Measurements from ENCODE around the gene EVA1A. TPM values are rescaled to one million over a fixed set of nuclear protein-coding genes. Genes with fewer than 3 reads are reported as not detected.

Gene EVA1A
- total and polyA plus RNA-seq, 4 donors = 30.1 to 102 (median 43.5) TPM

DNA sequence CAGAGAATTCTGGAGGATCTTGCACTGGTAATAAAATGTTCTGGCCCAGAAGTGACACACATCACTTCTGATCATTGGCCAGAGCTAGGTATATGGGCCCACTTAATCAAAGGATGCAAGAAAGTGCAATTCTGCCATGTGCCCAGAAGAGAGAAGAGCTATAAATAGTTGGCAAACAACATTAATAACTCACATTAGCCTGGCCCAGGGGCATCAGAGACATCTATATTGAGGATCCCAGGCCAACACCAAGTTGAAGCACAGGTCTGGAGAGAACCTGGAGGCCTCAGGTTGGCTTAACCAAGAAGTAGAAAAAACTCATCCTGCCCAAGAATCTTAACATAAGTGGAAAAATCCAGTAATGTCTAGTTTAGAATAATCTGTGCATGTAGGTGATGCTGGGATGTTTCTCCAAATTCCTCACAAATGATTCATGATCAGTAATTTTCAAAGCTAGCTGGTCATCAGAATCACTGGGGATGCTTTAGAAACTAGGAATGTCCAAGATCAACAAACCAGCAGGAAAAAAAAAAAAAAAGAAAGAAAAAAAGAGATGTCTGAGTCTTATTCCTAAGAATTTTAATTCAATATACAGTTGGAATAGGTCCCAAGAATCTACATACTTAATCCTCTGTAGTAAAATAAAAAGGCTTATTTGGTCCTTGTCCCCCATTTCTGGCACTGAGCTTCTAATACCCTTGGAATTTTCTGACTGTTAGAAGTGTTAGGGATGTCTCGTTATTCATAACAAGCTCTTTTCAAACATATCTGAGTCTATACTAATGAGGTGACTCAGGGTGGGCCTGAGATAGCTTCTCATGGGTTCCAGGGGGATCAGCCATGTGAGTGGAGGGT, 35.0 kb upstream of the EVA1A start:
- no peak for ATAC-seq (ENCODE audit: insufficient read depth, low FRiP score)
- TF ChIP-seq, protein P1, sequence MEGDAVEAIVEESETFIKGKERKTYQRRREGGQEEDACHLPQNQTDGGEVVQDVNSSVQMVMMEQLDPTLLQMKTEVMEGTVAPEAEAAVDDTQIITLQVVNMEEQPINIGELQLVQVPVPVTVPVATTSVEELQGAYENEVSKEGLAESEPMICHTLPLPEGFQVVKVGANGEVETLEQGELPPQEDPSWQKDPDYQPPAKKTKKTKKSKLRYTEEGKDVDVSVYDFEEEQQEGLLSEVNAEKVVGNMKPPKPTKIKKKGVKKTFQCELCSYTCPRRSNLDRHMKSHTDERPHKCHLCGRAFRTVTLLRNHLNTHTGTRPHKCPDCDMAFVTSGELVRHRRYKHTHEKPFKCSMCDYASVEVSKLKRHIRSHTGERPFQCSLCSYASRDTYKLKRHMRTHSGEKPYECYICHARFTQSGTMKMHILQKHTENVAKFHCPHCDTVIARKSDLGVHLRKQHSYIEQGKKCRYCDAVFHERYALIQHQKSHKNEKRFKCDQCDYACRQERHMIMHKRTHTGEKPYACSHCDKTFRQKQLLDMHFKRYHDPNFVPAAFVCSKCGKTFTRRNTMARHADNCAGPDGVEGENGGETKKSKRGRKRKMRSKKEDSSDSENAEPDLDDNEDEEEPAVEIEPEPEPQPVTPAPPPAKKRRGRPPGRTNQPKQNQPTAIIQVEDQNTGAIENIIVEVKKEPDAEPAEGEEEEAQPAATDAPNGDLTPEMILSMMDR (IDR thresholded peaks at IDR 0.05; ENCODE audit: control extremely low read depth, extremely low read depth) = no peak
- 61 to 83% methylated on average over 1 of the region's 1 CpG for WGBS, 2 donors

DNA sequence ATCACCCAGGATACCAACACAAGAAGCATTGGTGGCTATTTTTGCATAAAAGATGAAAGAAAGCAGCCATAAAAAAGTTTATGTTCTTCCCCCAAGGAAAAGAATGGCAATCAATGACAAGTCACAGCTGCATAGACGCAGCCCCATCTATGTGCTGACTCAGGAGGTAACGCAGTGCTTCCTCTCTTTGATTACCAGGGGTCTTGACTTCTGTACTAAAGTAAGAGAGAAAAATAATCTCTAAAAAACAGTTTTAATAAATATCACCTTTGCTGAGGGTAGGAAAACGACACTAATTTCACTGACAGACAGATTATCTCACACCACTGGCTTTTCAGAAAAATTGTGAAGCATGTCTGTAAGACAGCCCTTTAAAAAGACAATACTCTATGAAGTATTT, 33.9 kb upstream of the EVA1A start:
- WGBS, 2 donors = 60 to 61% methylated on average over 3 of the region's 3 CpGs
- TF ChIP-seq, protein P1 (IDR thresholded peaks at IDR 0.05; ENCODE audit: control extremely low read depth, extremely low read depth) = no peak

More for the DNA sequence above, 35.0 kb upstream of the EVA1A start:
- H3K4me3 ChIP-seq = no peak overlapping the region
- H3K27ac ChIP-seq (ENCODE audit: low read depth in 1 of 2, low read length in 1 of 2) = no peak overlapping the region
- H3K27me3 ChIP-seq (ENCODE audit: control insufficient read depth in 3 of 3, insufficient read depth in 3 of 3, low read length in 2 of 3) = no peaks in the 10 kb centered on the region
- H3K36me3 ChIP-seq (ENCODE audit: control insufficient read depth in 4 of 4, insufficient read depth in 4 of 4, low read length in 4 of 4) = no peaks in the 10 kb centered on the region
- DNase-seq = no peak
- H3K4me1 ChIP-seq (ENCODE audit: control insufficient read depth in 5 of 5, insufficient read depth in 5 of 5, low read length in 5 of 5) = peaks cover 0 to 21% (median 0%) of the 10 kb centered on the region in 5 donors
- no peak overlapping the region for H3K9ac ChIP-seq (ENCODE audit: insufficient read depth in 1 of 2, low read length in 2 of 2)
- no peaks in the 10 kb centered on the region for H3K9me3 ChIP-seq (ENCODE audit: control insufficient read depth in 4 of 4, insufficient read depth in 3 of 4, low read length in 3 of 4)

DNA sequence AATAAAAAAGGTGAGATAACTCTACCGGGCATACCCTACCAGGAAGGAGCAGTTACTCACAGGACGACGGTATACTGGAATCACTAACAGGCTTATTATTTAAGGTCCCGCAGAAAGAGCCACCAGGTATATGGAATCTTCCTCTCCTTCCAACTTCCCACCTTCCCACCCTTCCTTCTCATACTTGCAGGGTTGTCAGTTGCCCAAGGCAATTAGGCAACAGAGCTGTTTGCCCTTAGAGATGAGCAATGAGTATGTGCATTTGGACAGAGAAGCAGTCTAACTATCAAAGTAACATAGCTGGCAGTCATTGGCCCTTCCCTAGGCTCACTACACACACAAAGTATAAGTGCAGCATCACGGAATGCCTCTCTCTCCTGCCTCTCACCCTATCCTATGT, 32.1 kb upstream of the EVA1A start:
- H3K9me3 ChIP-seq (ENCODE audit: control insufficient read depth in 4 of 4, insufficient read depth in 3 of 4, low read length in 3 of 4) = no peaks in the 10 kb centered on the region
- ATAC-seq (ENCODE audit: insufficient read depth, low FRiP score) = no peak
- TF ChIP-seq, protein P1 (IDR thresholded peaks at IDR 0.05; ENCODE audit: control extremely low read depth, extremely low read depth) = no peak
- no peaks in the 10 kb centered on the region for H3K36me3 ChIP-seq (ENCODE audit: control insufficient read depth in 4 of 4, insufficient read depth in 4 of 4, low read length in 4 of 4)
- H3K4me3 ChIP-seq = no peak overlapping the region
- peaks cover 0 to 26% (median 6%) of the 10 kb centered on the region in 5 donors for H3K4me1 ChIP-seq (ENCODE audit: control insufficient read depth in 5 of 5, insufficient read depth in 5 of 5, low read length in 5 of 5)
- no peak overlapping the region for H3K9ac ChIP-seq (ENCODE audit: insufficient read depth in 1 of 2, low read length in 2 of 2)
- H3K27ac ChIP-seq (ENCODE audit: low read depth in 1 of 2, low read length in 1 of 2) = no peak overlapping the region
- no peak for DNase-seq
- 95 to 96% methylated on average over 5 of the region's 5 CpGs for WGBS, 2 donors
- no peaks in the 10 kb centered on the region for H3K27me3 ChIP-seq (ENCODE audit: control insufficient read depth in 3 of 3, insufficient read depth in 3 of 3, low read length in 2 of 3)

More for the DNA sequence above, 33.9 kb upstream of the EVA1A start:
- Histone ChIP-seq H3K27me3 (ENCODE audit: control insufficient read depth in 3 of 3, insufficient read depth in 3 of 3, low read length in 2 of 3) (no peaks in the 10 kb centered on the region), H3K4me1 (ENCODE audit: control insufficient read depth in 5 of 5, insufficient read depth in 5 of 5, low read length in 5 of 5) (peaks cover 0 to 22% (median 4%) of the 10 kb centered on the region in 5 donors), H3K9me3 (ENCODE audit: control insufficient read depth in 4 of 4, insufficient read depth in 3 of 4, low read length in 3 of 4) (no peaks in the 10 kb centered on the region), H3K27ac (ENCODE audit: low read depth in 1 of 2, low read length in 1 of 2) (no peak overlapping the region), H3K36me3 (ENCODE audit: control insufficient read depth in 4 of 4, insufficient read depth in 4 of 4, low read length in 4 of 4) (no peaks in the 10 kb centered on the region), H3K4me3 (no peak overlapping the region), H3K9ac (ENCODE audit: insufficient read depth in 1 of 2, low read length in 2 of 2) (no peak overlapping the region)
- DNase-seq = peak in 2 of 3 donors; percentile 58 to 66
- ATAC-seq (ENCODE audit: insufficient read depth, low FRiP score) = no peak
